NCI-H345 treated with DMSO at 0.1 percent for 48 hours (cell line): ENCODE results near the gene KIF3B.
"Not testable (repeated sequence)": the region's sequence is repeated elsewhere in the genome, so short reads cannot be mapped to it uniquely, and the experiment has no call there.

Experiments used
- DNase-seq: peaks from one replicate; lab custom pipeline; 2025; ENCODE audit not compliant: unreplicated experiment; lab: John Stamatoyannopoulos, UW

The KIF3B gene

GRCh38 chr20:32382102-32382950, 104.9 kb downstream of the KIF3B start:
- no peak for DNase-seq

- not testable (repeated sequence) for DNase-seq
Measured at GRCh38 chr20:32383441-32383840, 106.0 kb downstream of the KIF3B start.
